Neural crest cell (in vitro differentiated cells): ENCODE results near the gene DMXL1. TPM values are rescaled to one million over a fixed set of nuclear protein-coding genes. Genes with fewer than 3 reads are reported as not detected.
"Not testable (repeated sequence)": the region's sequence is repeated elsewhere in the genome, so short reads cannot be mapped to it uniquely, and the experiment has no call there.

Source experiments
- DNase-seq: peaks from one replicate; pipeline ENCODE4 v3.0.0; 2021; ENCODE audit warnings: low read depth, mixed read lengths, low spot score
- H3K27ac Mint-ChIP-seq: one replicate; pipeline ENCODE4 v1.8.0; 2021; ENCODE audit warnings: mild to moderate bottlenecking, mixed read lengths; ENCODE audit not compliant: unreplicated experiment
- H3K27me3 Mint-ChIP-seq: 2 replicates; pipeline ENCODE4 v1.8.0; 2021; ENCODE audit warnings: low read depth, mild to moderate bottlenecking, mixed read lengths
- H3K36me3 Mint-ChIP-seq: 2 replicates; pipeline ENCODE4 v1.8.0; 2021; ENCODE audit warnings: low read depth, mild to moderate bottlenecking, mixed read lengths
- H3K4me1 Mint-ChIP-seq: 2 replicates; pipeline ENCODE4 v1.8.0; 2021; ENCODE audit warnings: mixed read lengths
- H3K4me3 Mint-ChIP-seq: one replicate; pipeline ENCODE4 v1.8.0; 2021; ENCODE audit warnings: mild to moderate bottlenecking, mixed read lengths
- H3K9me3 Mint-ChIP-seq: 2 replicates; pipeline ENCODE4 v1.8.0; 2021; ENCODE audit warnings: mixed read lengths
- CTCF ChIP-seq: fragments of 200-600 bp; sonication (generic); conservative IDR thresholded peaks from 2 replicates; pipeline ENCODE4 v1.5.0; 2021; ENCODE audit warnings: antibody characterized with exemption, mild to moderate bottlenecking
- total RNA-seq: library from RNA; stranded (reverse); gene quantifications from 2 replicates; pipeline ENCODE4 v1.2.1, GENCODE V29; 2021

DMXL1 gene
- total RNA-seq, 1 donor from 2014 or later, result 24.1 TPM

- peaks cover 7% of the 10 kb centered on the region for H3K36me3 Mint-ChIP-seq
- H3K9me3 Mint-ChIP-seq, result no peaks in the 10 kb centered on the region
- no peak for DNase-seq
- no peaks in the 10 kb centered on the region for H3K27me3 Mint-ChIP-seq
- no peaks in the 10 kb centered on the region for H3K4me1 Mint-ChIP-seq
- TF ChIP-seq CTCF, result no peak
- no peak overlapping the region for H3K27ac Mint-ChIP-seq
- no peak overlapping the region for H3K4me3 Mint-ChIP-seq
Observed at GRCh38 chr5:119239119-119239417, 168.2 kb downstream of the DMXL1 start.

- not testable (repeated sequence) for H3K4me3 Mint-ChIP-seq, DNase-seq, H3K36me3 Mint-ChIP-seq, H3K9me3 Mint-ChIP-seq, H3K27me3 Mint-ChIP-seq, H3K4me1 Mint-ChIP-seq, H3K27ac Mint-ChIP-seq
Observed at GRCh38 chr5:119239826-119240225, 168.9 kb downstream of the DMXL1 start.

GRCh38 chr5:119243888-119244287 is 173.0 kb downstream of the DMXL1 start:
- no peaks in the 10 kb centered on the region for H3K9me3 Mint-ChIP-seq
- H3K4me3 Mint-ChIP-seq, result no peak overlapping the region
- H3K4me1 Mint-ChIP-seq, result no peaks in the 10 kb centered on the region
- no peak overlapping the region for H3K27ac Mint-ChIP-seq
- TF ChIP-seq CTCF, result no peak
- DNase-seq, result no peak
- peaks cover 7% of the 10 kb centered on the region for H3K36me3 Mint-ChIP-seq
- H3K27me3 Mint-ChIP-seq, result no peaks in the 10 kb centered on the region

- Mint-ChIP-seq H3K27me3 (no peaks in the 10 kb centered on the region), H3K4me1 (no peaks in the 10 kb centered on the region), H3K9me3 (peaks cover 5% of the 10 kb centered on the region), H3K27ac (no peak overlapping the region), H3K4me3 (no peak overlapping the region), H3K36me3 (peaks cover 11% of the 10 kb centered on the region)
- TF ChIP-seq CTCF, result no peak
- DNase-seq, result no peak
Observed at GRCh38 chr5:119250946-119251901, 180.3 kb downstream of the DMXL1 start.

GRCh38 chr5:119255571-119256356 is 184.9 kb downstream of the DMXL1 start:
- DNase-seq, result no peak
- Mint-ChIP-seq H3K36me3 (peaks cover 30% of the 10 kb centered on the region), H3K4me1 (no peaks in the 10 kb centered on the region), H3K27ac (no peak overlapping the region), H3K9me3 (peaks cover 30% of the 10 kb centered on the region), H3K27me3 (no peaks in the 10 kb centered on the region), H3K4me3 (no peak overlapping the region)
- no peak for TF ChIP-seq CTCF

GRCh38 chr5:119257613-119258012 is 186.7 kb downstream of the DMXL1 start:
- peaks cover 26% of the 10 kb centered on the region for H3K36me3 Mint-ChIP-seq
- no peak overlapping the region for H3K27ac Mint-ChIP-seq
- no peak for DNase-seq
- H3K9me3 Mint-ChIP-seq, result peaks cover 31% of the 10 kb centered on the region
- H3K4me3 Mint-ChIP-seq, result no peak overlapping the region
- H3K4me1 Mint-ChIP-seq, result no peaks in the 10 kb centered on the region
- no peaks in the 10 kb centered on the region for H3K27me3 Mint-ChIP-seq
- TF ChIP-seq CTCF, result no peak
